ENCODE measurements around the gene TYW1B.

DNA sequence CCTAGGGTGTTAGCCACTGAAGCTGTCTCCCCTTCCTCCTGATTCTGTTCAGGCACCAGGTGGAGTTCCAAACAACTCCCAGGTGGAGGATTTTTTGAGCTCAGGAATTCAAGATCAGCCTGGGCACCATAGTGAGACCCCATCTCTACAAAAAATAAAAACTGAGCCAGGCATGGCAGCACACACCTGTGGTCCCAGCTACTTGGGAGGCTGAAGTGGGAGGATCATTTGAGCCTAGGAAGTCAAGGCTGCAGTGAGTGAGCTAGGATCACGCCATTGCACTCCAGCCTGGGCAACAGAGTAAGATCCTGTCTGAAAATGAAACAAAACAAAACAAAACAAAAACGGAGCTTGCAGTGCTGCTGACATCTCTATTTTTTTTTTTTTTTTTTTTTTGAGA lies 287.1 kb downstream of the TYW1B start:
- TF ChIP-seq, protein P1, sequence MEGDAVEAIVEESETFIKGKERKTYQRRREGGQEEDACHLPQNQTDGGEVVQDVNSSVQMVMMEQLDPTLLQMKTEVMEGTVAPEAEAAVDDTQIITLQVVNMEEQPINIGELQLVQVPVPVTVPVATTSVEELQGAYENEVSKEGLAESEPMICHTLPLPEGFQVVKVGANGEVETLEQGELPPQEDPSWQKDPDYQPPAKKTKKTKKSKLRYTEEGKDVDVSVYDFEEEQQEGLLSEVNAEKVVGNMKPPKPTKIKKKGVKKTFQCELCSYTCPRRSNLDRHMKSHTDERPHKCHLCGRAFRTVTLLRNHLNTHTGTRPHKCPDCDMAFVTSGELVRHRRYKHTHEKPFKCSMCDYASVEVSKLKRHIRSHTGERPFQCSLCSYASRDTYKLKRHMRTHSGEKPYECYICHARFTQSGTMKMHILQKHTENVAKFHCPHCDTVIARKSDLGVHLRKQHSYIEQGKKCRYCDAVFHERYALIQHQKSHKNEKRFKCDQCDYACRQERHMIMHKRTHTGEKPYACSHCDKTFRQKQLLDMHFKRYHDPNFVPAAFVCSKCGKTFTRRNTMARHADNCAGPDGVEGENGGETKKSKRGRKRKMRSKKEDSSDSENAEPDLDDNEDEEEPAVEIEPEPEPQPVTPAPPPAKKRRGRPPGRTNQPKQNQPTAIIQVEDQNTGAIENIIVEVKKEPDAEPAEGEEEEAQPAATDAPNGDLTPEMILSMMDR (IDR thresholded peaks at IDR 0.05; ENCODE audit: insufficient read depth, low read depth, low read length) = no peak
- TF ChIP-seq EZH2 (IDR thresholded peaks at IDR 0.05; ENCODE audit: insufficient read depth, low read length) = no peak

All from astrocyte (in vitro differentiated cells and primary cell).